MCF 10A (cell line): ENCODE data around the gene NEAT1. TPM values are rescaled to one million over a fixed set of nuclear protein-coding genes. Genes with fewer than 3 reads are reported as not detected.

Experiments used
- BruUV-seq: library from RNA; stranded (reverse); fragments of 400-500 nt; replicated peaks from 2 replicates; lab custom pipeline; 2021; lab: Mats Ljungman, UMichigan
- CTCF ChIA-PET: fragments of 300-600 bp; sonication (Branson Sonifier 250); formaldehyde crosslinking; extraction: SDS; loops from one replicate; lab custom pipeline; 2021; ENCODE audit warnings: antibody characterized with exemption, inconsistent platforms; lab: Yijun Ruan, JAX
- POLR2A ChIA-PET: fragments of 300-600, 350-650 bp; sonication (Branson Sonifier 250); formaldehyde crosslinking; extraction: SDS; loops from one replicate; lab custom pipeline; 2020; ENCODE audit warnings: antibody characterized with exemption, inconsistent platforms; lab: Yijun Ruan, JAX
- DNase-seq: peaks from one replicate; pipeline ENCODE4 v3.0.0-alpha.2; 2018; ENCODE audit not compliant: unreplicated experiment
- H3K27ac Mint-ChIP-seq: one replicate; pipeline ENCODE4 v1.8.0; 2022; ENCODE audit warnings: mild to moderate bottlenecking, low read depth, mixed read lengths; ENCODE audit not compliant: unreplicated experiment
- H3K27me3 Mint-ChIP-seq: one replicate; pipeline ENCODE4 v1.8.0; 2022; ENCODE audit warnings: mixed read lengths; ENCODE audit not compliant: insufficient read depth, unreplicated experiment
- H3K36me3 Mint-ChIP-seq: one replicate; pipeline ENCODE4 v1.8.0; 2022; ENCODE audit warnings: mild to moderate bottlenecking, moderate library complexity, mixed read lengths; ENCODE audit not compliant: insufficient read depth, unreplicated experiment
- H3K4me1 Mint-ChIP-seq: one replicate; pipeline ENCODE4 v1.8.0; 2022; ENCODE audit warnings: mixed read lengths; ENCODE audit not compliant: insufficient read depth, unreplicated experiment
- H3K4me3 Mint-ChIP-seq: one replicate; pipeline ENCODE4 v1.8.0; 2022; ENCODE audit warnings: mild to moderate bottlenecking, moderate library complexity, mixed read lengths; ENCODE audit not compliant: unreplicated experiment
- H3K9me3 Mint-ChIP-seq: one replicate; pipeline ENCODE4 v1.8.0; 2022; ENCODE audit warnings: mixed read lengths; ENCODE audit not compliant: unreplicated experiment
- CTCF ChIP-seq: fragments of 200-600 bp; IDR thresholded peaks from one replicate; pipeline ENCODE4 v1.8.0; 2022; ENCODE audit warnings: antibody characterized with exemption, mild to moderate bottlenecking; ENCODE audit not compliant: unreplicated experiment
- intact Hi-C: fragments of 100-400 bp; cut with micrococcal nuclease; formaldehyde crosslinking; loops from 2 replicates; pipeline ENCODE4 v1.14.1; 2022
- total RNA-seq: library from RNA; stranded (reverse); gene quantifications from 2 replicates; pipeline ENCODE4 v1.2.3, GENCODE V29; 2022

Gene NEAT1
- total RNA-seq, 1 experiment from 2014 or later: 1,026 TPM

GRCh38 chr11:65487467-65488272 is 65.1 kb downstream of the NEAT1 start:
- no peak for TF ChIP-seq CTCF
- intact Hi-C loops: no loop called here
- ChIA-PET CTCF (interaction anchor here (0.6 to 3.7 kb wide), 6 partner anchors 9 to 30 kb away, joined by 3 to 26 read pairs (median 8); no protein-coding TSS in a partner anchor), POLR2A (interaction anchor here (0.6 to 30.1 kb wide), 15 partner anchors 15 to 594 kb away, joined by 3 to 2994 read pairs (median 4); partner anchors contain the start of genes FAU, MALAT1, MRPL49 and NEAT1)
- DNase-seq: peak; percentile 99
- no peaks in the 10 kb centered on the region for H3K9me3 Mint-ChIP-seq
- H3K4me1 Mint-ChIP-seq: peaks cover 47% of the 10 kb centered on the region
- peak overlapping the region; percentile 24 for H3K4me3 Mint-ChIP-seq
- peak overlapping the region; percentile 79 for H3K27ac Mint-ChIP-seq
- H3K36me3 Mint-ChIP-seq: peaks cover 8% of the 10 kb centered on the region
- H3K27me3 Mint-ChIP-seq: no peaks in the 10 kb centered on the region
- no TSS peak for BruUV-seq

DNA sequence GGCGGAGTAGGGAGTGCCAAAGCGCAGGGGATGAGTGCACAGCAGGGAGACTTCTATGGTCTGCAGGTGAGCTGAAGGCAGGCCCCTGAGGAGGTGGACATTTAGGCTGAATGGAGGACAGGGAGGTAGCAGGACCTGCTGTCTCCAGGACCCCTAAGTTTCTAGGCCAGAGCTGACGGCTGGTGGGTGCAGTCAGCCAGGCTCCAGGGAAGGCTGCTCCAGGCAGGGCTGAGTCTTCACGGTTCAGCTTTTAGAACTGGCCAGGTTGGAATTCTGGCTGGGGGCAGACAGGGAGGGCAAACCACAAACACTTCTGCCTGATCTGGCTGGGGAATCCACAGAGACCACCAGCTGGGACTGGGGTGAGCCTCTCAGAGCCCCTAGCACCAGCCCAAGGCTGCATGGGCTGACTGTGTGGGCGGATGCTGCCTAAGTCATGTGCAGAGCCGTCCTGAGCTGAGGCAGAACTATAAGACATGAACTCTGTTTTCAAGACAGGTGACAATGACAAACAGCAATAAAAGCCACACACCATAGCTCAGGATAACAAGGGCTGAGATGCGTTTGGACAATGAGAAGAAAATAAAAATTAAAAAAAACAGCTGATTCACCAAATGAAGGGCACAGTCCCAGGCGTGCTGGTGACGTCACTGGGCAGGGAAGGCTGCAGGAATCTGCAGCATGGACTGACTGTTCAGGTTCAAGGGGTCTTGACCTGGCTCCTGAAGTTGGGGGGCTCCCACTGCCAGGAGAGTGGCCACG is 65.9 kb downstream of the NEAT1 start:
- intact Hi-C loops: no loop called here
- BruUV-seq: no TSS peak
- Mint-ChIP-seq H3K4me3 (no peak overlapping the region), H3K9me3 (no peaks in the 10 kb centered on the region), H3K4me1 (peaks cover 54% of the 10 kb centered on the region), H3K27me3 (no peaks in the 10 kb centered on the region), H3K27ac (peak overlapping the region; percentile 79), H3K36me3 (peaks cover 8% of the 10 kb centered on the region)
- CTCF ChIA-PET: interaction anchor here (0.5 to 3.7 kb wide), 7 partner anchors 10 to 549 kb away, joined by 3 to 26 read pairs (median 4); no protein-coding TSS in a partner anchor
- POLR2A ChIA-PET: interaction anchor here (0.6 to 30.1 kb wide), 10 partner anchors 16 to 367 kb away, joined by 3 to 2994 read pairs (median 12); partner anchors contain the start of genes FAU, MALAT1, MRPL49 and NEAT1
- DNase-seq: no peak
- TF ChIP-seq CTCF: no peak

DNA sequence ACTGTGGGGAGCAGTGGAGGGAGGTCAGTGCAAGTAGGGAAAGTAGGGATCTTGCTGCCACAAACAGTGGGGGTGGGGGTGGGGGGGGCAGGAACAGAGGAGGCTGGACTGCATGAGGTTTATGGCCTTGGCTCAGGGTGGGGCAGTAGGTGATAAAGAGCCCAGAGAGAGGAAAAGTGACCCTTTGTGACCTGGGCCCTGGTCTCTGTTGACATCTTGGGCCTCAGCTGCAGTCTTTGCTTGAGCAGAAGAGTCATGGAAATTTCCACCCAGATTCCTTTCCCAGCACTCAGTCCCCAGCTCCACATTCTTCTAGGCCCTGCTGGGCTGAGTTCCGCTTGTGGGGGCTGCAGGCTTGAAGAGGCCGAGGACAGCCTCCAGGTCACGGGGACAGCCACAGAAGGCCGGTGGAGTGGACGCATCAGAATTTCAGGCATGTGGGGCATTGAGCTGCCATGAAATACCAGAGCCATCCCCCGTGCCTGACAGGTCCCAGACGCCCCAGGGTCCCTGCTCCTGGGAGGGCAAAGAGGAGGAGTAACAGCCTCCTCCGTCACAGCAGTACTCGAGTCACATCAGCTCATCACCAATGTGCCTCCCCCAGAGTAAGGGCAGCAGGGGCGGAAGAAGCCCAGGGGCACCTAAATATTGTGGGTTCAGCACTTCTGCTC is 66.6 kb downstream of the NEAT1 start:
- intact Hi-C loops: no loop called here
- no peaks in the 10 kb centered on the region for H3K27me3 Mint-ChIP-seq
- ChIA-PET CTCF (interaction anchor here (0.7 to 3.7 kb wide), 5 partner anchors 10 to 45 kb away, joined by 4 to 26 read pairs (median 10); no protein-coding TSS in a partner anchor), POLR2A (interaction anchor here (2.6 to 30.1 kb wide), 5 partner anchors 15 to 69 kb away, joined by 13 to 2994 read pairs (median 1360); partner anchors contain the start of genes MALAT1 and NEAT1)
- DNase-seq: no peak
- peaks cover 54% of the 10 kb centered on the region for H3K4me1 Mint-ChIP-seq
- no peak overlapping the region for H3K4me3 Mint-ChIP-seq
- H3K36me3 Mint-ChIP-seq: peaks cover 8% of the 10 kb centered on the region
- TF ChIP-seq CTCF: no peak
- no TSS peak for BruUV-seq
- H3K27ac Mint-ChIP-seq: peak overlapping the region; percentile 96
- no peaks in the 10 kb centered on the region for H3K9me3 Mint-ChIP-seq
